Stomach (tissue), 4 donors: ENCODE results near the gene COX4I2.

Experiments used
- EP300 ChIP-seq: sonication (generic); formaldehyde crosslinking; IDR thresholded peaks from one replicate; pipeline ENCODE4 v1.6.1; 2017; ENCODE audit warnings: antibody characterized with exemption
- POLR2A ChIP-seq, 4 donors: fragments of 450-650 bp; IDR thresholded peaks; one replicate each; pipeline ENCODE4 v1.6.1; 2016; ENCODE audit warnings: antibody characterized with exemption in 4 of 4, control low read depth in 2 of 4, mild to moderate bottlenecking in 1 of 4, moderate library complexity in 1 of 4
- POLR2AphosphoS5 ChIP-seq, 3 donors: sonication (generic); formaldehyde crosslinking; IDR thresholded peaks; one replicate each; pipeline ENCODE4 v1.6.1; 2016; ENCODE audit warnings: antibody characterized with exemption in 3 of 3
- TF ChIP-seq, protein P1 (sequence below), 7 experiments: fragments of 450-650 bp in 4 of 7; fragments of 200-600 bp in 3 of 7; sonication (generic) in 3 of 7; IDR thresholded peaks; one replicate each; pipeline ENCODE4 v1.5.1; 2016 to 2019; ENCODE audit warnings: antibody characterized with exemption in 7 of 7, control low read depth in 2 of 7, mild to moderate bottlenecking in 1 of 7

DNA sequence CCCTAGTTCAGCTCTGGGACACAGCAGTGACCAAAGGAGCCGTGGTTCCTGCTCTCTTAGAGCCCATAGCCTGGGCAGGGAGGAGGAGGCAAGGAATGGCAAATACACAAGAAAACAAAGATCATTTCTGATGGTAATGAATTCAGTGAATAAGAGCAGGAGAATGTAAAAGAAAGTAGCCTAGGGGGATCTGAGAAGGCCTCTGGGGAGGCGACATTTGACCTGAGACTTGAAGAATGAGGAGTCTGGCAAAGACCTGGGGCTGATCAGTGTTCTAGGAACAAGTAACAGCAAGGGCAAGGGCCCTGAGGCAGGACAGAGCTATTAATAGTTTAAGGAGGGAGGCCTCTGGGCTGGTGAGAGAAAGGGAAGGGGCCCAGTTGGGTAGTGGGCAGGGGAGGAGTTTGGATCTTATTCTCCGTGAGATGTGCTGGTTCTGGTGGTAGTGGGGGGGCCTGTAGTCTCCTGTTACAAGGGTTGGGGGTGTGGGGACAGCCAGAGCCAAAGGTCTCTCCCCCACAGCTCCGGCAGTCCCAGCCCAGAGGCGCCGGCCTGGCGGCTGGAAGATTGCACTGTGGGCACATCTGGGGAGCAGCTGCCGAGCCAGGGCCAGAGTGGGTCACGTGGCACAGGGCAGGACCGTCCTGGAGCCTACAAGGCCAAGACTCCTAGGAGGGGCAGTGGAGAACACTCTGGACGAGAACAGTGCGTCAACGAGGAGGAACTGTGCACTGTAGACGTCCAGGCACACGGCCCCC, 41.9 kb upstream of the COX4I2 start:
- TF ChIP-seq, protein P1, sequence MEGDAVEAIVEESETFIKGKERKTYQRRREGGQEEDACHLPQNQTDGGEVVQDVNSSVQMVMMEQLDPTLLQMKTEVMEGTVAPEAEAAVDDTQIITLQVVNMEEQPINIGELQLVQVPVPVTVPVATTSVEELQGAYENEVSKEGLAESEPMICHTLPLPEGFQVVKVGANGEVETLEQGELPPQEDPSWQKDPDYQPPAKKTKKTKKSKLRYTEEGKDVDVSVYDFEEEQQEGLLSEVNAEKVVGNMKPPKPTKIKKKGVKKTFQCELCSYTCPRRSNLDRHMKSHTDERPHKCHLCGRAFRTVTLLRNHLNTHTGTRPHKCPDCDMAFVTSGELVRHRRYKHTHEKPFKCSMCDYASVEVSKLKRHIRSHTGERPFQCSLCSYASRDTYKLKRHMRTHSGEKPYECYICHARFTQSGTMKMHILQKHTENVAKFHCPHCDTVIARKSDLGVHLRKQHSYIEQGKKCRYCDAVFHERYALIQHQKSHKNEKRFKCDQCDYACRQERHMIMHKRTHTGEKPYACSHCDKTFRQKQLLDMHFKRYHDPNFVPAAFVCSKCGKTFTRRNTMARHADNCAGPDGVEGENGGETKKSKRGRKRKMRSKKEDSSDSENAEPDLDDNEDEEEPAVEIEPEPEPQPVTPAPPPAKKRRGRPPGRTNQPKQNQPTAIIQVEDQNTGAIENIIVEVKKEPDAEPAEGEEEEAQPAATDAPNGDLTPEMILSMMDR (IDR thresholded peaks at IDR 0.05) = no peak
- peak; percentile 68 to 89 (median 84) for TF ChIP-seq POLR2AphosphoS5 (IDR thresholded peaks at IDR 0.05)
- TF ChIP-seq POLR2A (IDR thresholded peaks at IDR 0.05) = no peak
- peak; percentile 77 for TF ChIP-seq EP300
